ENCODE measurements around the gene ITGA6.

ITGA6 gene

GRCh38 chr2:172554352-172555271 is 127.2 kb downstream of the ITGA6 start:
- Histone ChIP-seq H3K9ac (ENCODE audit: low read depth, low read length) (peak overlapping the region; percentile 78), H3K36me3 (ENCODE audit: insufficient read depth, low read length) (no peaks in the 10 kb centered on the region), H3K9me3 (ENCODE audit: control insufficient read depth, insufficient read depth, low read length) (no peaks in the 10 kb centered on the region), H3K4me1 (ENCODE audit: insufficient read depth, low read length) (peaks cover 37% of the 10 kb centered on the region)

DNA sequence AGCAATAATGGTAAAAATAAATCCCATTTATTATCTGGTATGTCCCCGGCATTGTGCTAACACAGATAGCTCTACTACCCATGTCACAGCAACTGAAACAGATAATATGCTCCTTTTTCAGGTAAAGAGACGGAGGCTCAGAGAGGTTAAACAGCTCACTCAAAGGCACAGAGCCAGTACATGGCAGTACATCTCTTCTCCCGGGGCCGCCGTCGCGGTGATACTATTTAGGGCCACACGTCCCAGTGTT is 127.8 kb downstream of the ITGA6 start:
- Histone ChIP-seq H3K4me1 (ENCODE audit: insufficient read depth, low read length) (peaks cover 31% of the 10 kb centered on the region), H3K9ac (ENCODE audit: low read depth, low read length) (peak overlapping the region; percentile 78), H3K36me3 (ENCODE audit: insufficient read depth, low read length) (no peaks in the 10 kb centered on the region), H3K9me3 (ENCODE audit: control insufficient read depth, insufficient read depth, low read length) (no peaks in the 10 kb centered on the region)

Data from ES-I3 (cell line).